B cell (primary cell): ENCODE data around the gene NBAS. TPM values are rescaled to one million over a fixed set of nuclear protein-coding genes. Genes with fewer than 3 reads are reported as not detected.
"Not testable (repeated sequence)": the region's sequence is repeated elsewhere in the genome, so short reads cannot be mapped to it uniquely, and the experiment has no call there.

ENCODE experiments used
- ATAC-seq: fragments of 200-7000 bp; cut with Tn5 transposase; one replicate; pipeline ENCODE4 v1.10.0; 2021; ENCODE audit warnings: low read depth, mild to moderate bottlenecking, moderate number of reproducible peaks, moderate library complexity
- CTCF ChIA-PET: fragments of 350-600 bp; sonication (Branson Sonifier 250); formaldehyde crosslinking; loops from one replicate; lab custom pipeline; 2021; ENCODE audit warnings: antibody characterized with exemption, inconsistent platforms; lab: Charles Lee
- POLR2A ChIA-PET: fragments of 350-600 bp; sonication (Branson Sonifier 250); formaldehyde crosslinking; loops from one replicate; lab custom pipeline; 2021; ENCODE audit warnings: antibody characterized with exemption; lab: Charles Lee
- DNase-seq: peaks from one replicate; pipeline ENCODE4 v3.0.0; 2013
- H2AFZ ChIP-seq: 2 replicates; pipeline ENCODE4 v1.6.1; 2012; ENCODE audit warnings: mild to moderate bottlenecking, low read depth, low read length; ENCODE audit not compliant: insufficient read depth, poor library complexity, severe bottlenecking
- H3K27ac ChIP-seq, 2 donors: 1 replicate in 1 of 2; 2 replicates in 1 of 2; pipeline ENCODE4 v1.5.1; 2012 to 2013; ENCODE audit warnings: low read length in 2 of 2, mild to moderate bottlenecking in 2 of 2, moderate library complexity in 1 of 2
- H3K27me3 ChIP-seq, 4 experiments: fragments of 200-600 bp in 1 of 4; sonication (generic) in 1 of 4; replicated peaks in 1 of 4; 1 replicate in 2 of 4; 2 replicates in 2 of 4; pipeline versions ENCODE4 v1.6.1 to v1.7.0; 2013 to 2016; ENCODE audit warnings: low read length in 3 of 4, mild to moderate bottlenecking in 2 of 4, mixed read lengths in 1 of 4, moderate library complexity in 1 of 4; ENCODE audit not compliant: insufficient read depth in 4 of 4, control insufficient read depth in 3 of 4; ENCODE audit errors: control extremely low read depth in 1 of 4
- H3K36me3 ChIP-seq, 2 experiments: replicated peaks in 1 of 2; 1 replicate in 1 of 2; 2 replicates in 1 of 2; pipeline versions ENCODE4 v1.6.1 to v1.7.1; 2013; ENCODE audit warnings: low read length in 1 of 2; ENCODE audit not compliant: insufficient read depth in 2 of 2, control insufficient read depth in 1 of 2; ENCODE audit errors: control extremely low read depth in 1 of 2, extremely low read depth in 1 of 2
- H3K4me1 ChIP-seq, 2 donors: fragments of 200-600 bp in 1 of 2; sonication (generic) in 1 of 2; 1 replicate in 1 of 2; 2 replicates in 1 of 2; pipeline versions ENCODE4 v1.5.1 to v1.6.1; 2013 to 2017; ENCODE audit warnings: low read length in 2 of 2; ENCODE audit not compliant: control insufficient read depth in 2 of 2, insufficient read depth in 2 of 2
- H3K4me2 ChIP-seq: replicated peaks from 2 replicates; pipeline ENCODE3; 2012; ENCODE audit warnings: mild to moderate bottlenecking, low read depth, low read length; ENCODE audit not compliant: poor library complexity, severe bottlenecking
- H3K4me3 ChIP-seq, 5 experiments: fragments of 200-600 bp in 1 of 5; sonication (generic) in 1 of 5; 1 replicate in 3 of 5; 2 replicates in 2 of 5; pipeline versions ENCODE4 v1.5.1 to v1.7.0; 2011 to 2016; ENCODE audit warnings: low read length in 4 of 5, mild to moderate bottlenecking in 4 of 5, low read depth in 2 of 5, control low read depth in 1 of 5, moderate library complexity in 1 of 5; ENCODE audit not compliant: insufficient read depth in 1 of 5; ENCODE audit errors: control extremely low read depth in 1 of 5, extremely low read depth in 1 of 5
- H3K79me2 ChIP-seq: fragments of 200-600 bp; sonication (generic); one replicate; pipeline ENCODE4 v1.6.0; 2016; ENCODE audit warnings: low read length; ENCODE audit not compliant: control insufficient read depth, insufficient read depth
- H3K9ac ChIP-seq: fragments of 200-600 bp; sonication (generic); 2 replicates; pipeline ENCODE4 v1.6.1; 2017; ENCODE audit warnings: mild to moderate bottlenecking, low read length, moderate library complexity
- H3K9me3 ChIP-seq, 3 donors: one replicate each; pipeline versions ENCODE4 v1.6.1 to v1.7.1; 2013; ENCODE audit warnings: low read length in 2 of 3; ENCODE audit not compliant: control insufficient read depth in 2 of 3, insufficient read depth in 1 of 3; ENCODE audit errors: control extremely low read depth in 1 of 3
- H4K20me1 ChIP-seq: 2 replicates; pipeline ENCODE4 v1.6.0; 2012; ENCODE audit warnings: mild to moderate bottlenecking, low read length; ENCODE audit not compliant: insufficient read depth, control insufficient read depth, poor library complexity, severe bottlenecking
- H3K27ac Mint-ChIP-seq: one replicate; pipeline ENCODE4 v1.8.0; 2021; ENCODE audit warnings: mixed read lengths
- H3K27me3 Mint-ChIP-seq: one replicate; pipeline ENCODE4 v1.8.0; 2021; ENCODE audit warnings: mixed read lengths
- H3K4me1 Mint-ChIP-seq: one replicate; pipeline ENCODE4 v1.8.0; 2021; ENCODE audit warnings: mixed read lengths
- H3K4me3 Mint-ChIP-seq: one replicate; pipeline ENCODE4 v1.8.0; 2021; ENCODE audit warnings: mixed read lengths
- H3K9me3 Mint-ChIP-seq: one replicate; pipeline ENCODE4 v1.8.0; 2022; ENCODE audit warnings: mixed read lengths; ENCODE audit not compliant: insufficient read depth
- CTCF ChIP-seq: fragments of 200-600 bp; IDR thresholded peaks from one replicate; pipeline ENCODE4 v1.8.0; 2022; ENCODE audit warnings: antibody characterized with exemption, mild to moderate bottlenecking
- EZH2 ChIP-seq: IDR thresholded peaks from 2 replicates; pipeline ENCODE4 v1.6.1; 2012; ENCODE audit warnings: borderline replicate concordance, low read depth, mild to moderate bottlenecking, moderate library complexity, low read length; ENCODE audit not compliant: insufficient read depth, poor library complexity, severe bottlenecking
- WGBS: methylation state at CpG from one replicate; pipeline ENCODE4 v1.1.5; 2013; ENCODE audit warnings: missing lambda C conversion rate; ENCODE audit not compliant: insufficient coverage; 5-methylcytosine and 5-hydroxymethylcytosine counted together
- intact Hi-C: fragments of 100-400 bp; cut with micrococcal nuclease; formaldehyde crosslinking; loops from one replicate; pipeline ENCODE4 v1.10.0; 2022
- polyA plus RNA-seq: library from polyadenylated mRNA; depleted of rRNA; stranded (reverse); fragments of >200 nt; gene quantifications from 2 replicates; pipeline ENCODE4 v1.2.3, GENCODE V29; 2012
- total RNA-seq, 2 donors: library from RNA; stranded (reverse); fragments of 120-200 nt in 1 of 2; gene quantifications; 1 replicate in 1 of 2; 2 replicates in 1 of 2; pipeline versions ENCODE4 v1.2.3 to v1.2.4, GENCODE V29; 2013 to 2022

Gene NBAS
- total and polyA plus RNA-seq, 2 donors (not counting 1 experiment from before 2014, with no cell fraction given): 10.6 to 37.3 TPM

GRCh38 chr2:15506229-15506819 is 54.8 kb downstream of the NBAS start:
- Histone ChIP-seq H3K4me1 (no peaks in the 10 kb centered on the region), H3K27ac (no peak overlapping the region), H3K4me2 (no peak overlapping the region), H3K36me3 (peaks cover 0 to 29% of the 10 kb centered on the region in 2 experiments), H3K27me3 (no peaks in the 10 kb centered on the region), H3K79me2 (no peaks in the 10 kb centered on the region), H4K20me1 (no peaks in the 10 kb centered on the region), H3K4me3 (no peak overlapping the region), H2AFZ (no peak overlapping the region), H3K9ac (no peak overlapping the region), H3K9me3 (no peaks in the 10 kb centered on the region)
- no peak for DNase-seq
- ATAC-seq: no peak
- intact Hi-C loops: no loop called here
- Mint-ChIP-seq H3K27ac (no peak overlapping the region), H3K27me3 (no peaks in the 10 kb centered on the region), H3K4me3 (no peak overlapping the region), H3K9me3 (no peaks in the 10 kb centered on the region), H3K4me1 (no peaks in the 10 kb centered on the region)
- TF ChIP-seq CTCF (no peak), EZH2 (no peak)
- WGBS: no CpG with 5 or more reads among the region's 2 CpGs
- ChIA-PET POLR2A (no interaction called here), CTCF (no interaction called here)

- Histone ChIP-seq H3K4me1 (no peaks in the 10 kb centered on the region), H2AFZ (no peak overlapping the region), H3K9me3 (peaks cover 0 to 6% (median 0%) of the 10 kb centered on the region in 3 donors), H3K36me3 (peaks cover 0 to 16% of the 10 kb centered on the region in 2 experiments), H3K27me3 (no peaks in the 10 kb centered on the region), H3K4me2 (no peak overlapping the region), H3K79me2 (no peaks in the 10 kb centered on the region), H4K20me1 (no peaks in the 10 kb centered on the region), H3K4me3 (no peak overlapping the region), H3K9ac (no peak overlapping the region), H3K27ac (no peak overlapping the region)
- Mint-ChIP-seq H3K4me3 (no peak overlapping the region), H3K27me3 (no peaks in the 10 kb centered on the region), H3K4me1 (no peaks in the 10 kb centered on the region), H3K27ac (no peak overlapping the region), H3K9me3 (no peaks in the 10 kb centered on the region)
- intact Hi-C loops: no loop called here
- ChIA-PET CTCF (no interaction called here), POLR2A (no interaction called here)
- no peak for ATAC-seq
- no peak for DNase-seq
- TF ChIP-seq EZH2 (no peak), CTCF (no peak)
- WGBS: no CpG with 5 or more reads among the region's 3 CpGs
Measured at GRCh38 chr2:15504882-15505663, 56.1 kb downstream of the NBAS start.

GRCh38 chr2:15499251-15499650 is 61.9 kb downstream of the NBAS start:
- H3K9ac ChIP-seq, CTCF ChIA-PET, POLR2A ChIA-PET, H3K27me3 Mint-ChIP-seq, H3K4me3 ChIP-seq, H3K4me1 Mint-ChIP-seq, H3K4me1 ChIP-seq, intact Hi-C loops, ATAC-seq, H3K4me2 ChIP-seq, H3K79me2 ChIP-seq, H3K27ac Mint-ChIP-seq, H3K27ac ChIP-seq, H3K9me3 Mint-ChIP-seq, H4K20me1 ChIP-seq, H3K4me3 Mint-ChIP-seq, H2AFZ ChIP-seq, H3K27me3 ChIP-seq, DNase-seq: not testable (repeated sequence)
- H3K9me3 ChIP-seq: peaks cover 0 to 10% (median 3%) of the 10 kb centered on the region in 3 donors
- peaks cover 3 to 15% of the 10 kb centered on the region in 2 experiments for H3K36me3 ChIP-seq
- no CpG with 5 or more reads among the region's 1 CpG for WGBS
